T1000 (cell line): Measurements from ENCODE around the gene SIGLEC1.

Source experiments
- DNase-seq: peaks from one replicate; lab custom pipeline; 2025; ENCODE audit warnings: mixed read lengths; lab: John Stamatoyannopoulos, UW

Gene SIGLEC1

DNA sequence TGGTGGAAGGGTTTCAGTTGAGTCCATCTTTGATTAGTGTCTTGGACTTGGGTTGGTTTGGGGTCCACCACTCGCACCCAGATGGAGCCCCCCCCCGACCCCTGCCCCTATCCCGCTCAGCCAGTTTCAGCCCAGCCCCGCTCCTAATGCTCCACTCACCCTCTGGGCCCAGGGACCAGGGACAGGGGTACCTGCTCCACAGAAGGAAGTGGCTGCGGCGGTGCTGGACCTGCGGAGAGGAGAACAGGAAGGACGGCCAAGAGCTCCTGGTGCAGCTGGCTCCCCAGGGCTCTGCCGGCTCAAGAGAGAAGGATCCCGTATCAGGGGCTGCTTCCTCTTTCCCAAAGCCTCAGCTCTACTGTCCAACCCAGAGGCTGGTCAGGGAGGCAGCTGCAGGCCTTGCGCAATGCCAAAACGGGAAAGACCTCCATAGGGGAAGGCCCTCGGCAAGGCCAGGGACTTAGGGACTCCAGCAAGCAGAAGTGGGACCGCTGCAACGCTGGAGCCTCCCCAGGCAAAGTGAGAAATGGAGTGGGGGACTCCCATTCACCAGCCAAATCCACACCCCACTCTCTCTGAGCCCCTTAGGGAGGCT, at the start of gene SIGLEC1:
Gene SIGLEC1 (minus strand): TSS at position 322 of the 595 bp plus-strand sequence. CDS start 5,472 bp downstream, outside the sequence.
- DNase-seq, result no peak

DNA sequence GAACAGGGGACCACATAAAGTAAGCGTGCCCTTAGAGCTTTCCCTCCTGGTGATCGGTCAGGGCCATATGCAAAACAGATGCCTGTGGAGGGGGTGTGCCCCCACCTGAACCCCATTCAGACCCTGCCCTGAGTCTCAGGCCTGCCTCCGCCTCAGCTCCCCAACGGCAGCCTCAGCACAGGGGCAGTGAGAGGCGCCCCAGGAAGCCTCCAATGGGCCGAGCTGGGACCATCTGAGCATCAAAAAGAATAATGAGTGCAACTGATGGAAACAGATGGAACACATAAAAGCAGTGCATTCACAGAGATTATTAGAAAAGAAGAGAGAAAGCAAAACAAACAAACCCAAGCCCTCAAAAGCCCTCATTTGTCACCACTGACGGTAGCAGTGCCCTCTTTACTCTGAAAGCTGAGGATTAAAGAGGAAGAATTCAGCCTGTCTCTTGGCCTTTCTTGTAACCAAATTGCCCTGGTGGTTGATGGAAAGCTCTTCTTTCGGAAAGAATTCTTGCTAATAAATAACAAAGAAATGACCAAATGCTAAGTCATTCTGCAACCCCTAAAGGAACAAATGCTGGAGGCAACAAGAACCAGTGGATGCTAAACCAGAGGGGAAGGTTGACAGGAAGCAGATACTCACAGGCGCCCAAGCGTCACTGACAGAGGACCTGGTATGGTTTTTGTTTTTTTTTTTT, 48.4 kb upstream of the SIGLEC1 start:
- no peak for DNase-seq

DNA sequence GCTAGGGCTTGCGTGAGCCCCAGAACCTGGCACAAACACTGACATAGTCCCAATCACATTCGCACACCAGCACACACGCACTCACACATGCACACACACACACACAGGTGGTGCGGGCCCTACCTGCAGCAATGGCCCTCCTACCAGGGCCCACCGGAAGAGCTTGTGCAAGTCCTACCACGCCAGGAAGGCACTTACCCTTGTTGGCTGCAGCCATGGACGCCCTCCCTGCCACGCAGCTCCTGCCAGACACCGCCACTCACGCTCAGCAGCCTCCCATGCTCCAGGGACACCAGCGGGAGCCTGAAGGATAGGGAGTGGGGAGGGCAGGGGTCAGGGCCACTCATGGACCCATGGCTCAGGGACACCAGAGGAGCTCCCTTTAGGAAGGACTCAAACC, 47.5 kb upstream of the SIGLEC1 start:
- DNase-seq, result no peak

DNA sequence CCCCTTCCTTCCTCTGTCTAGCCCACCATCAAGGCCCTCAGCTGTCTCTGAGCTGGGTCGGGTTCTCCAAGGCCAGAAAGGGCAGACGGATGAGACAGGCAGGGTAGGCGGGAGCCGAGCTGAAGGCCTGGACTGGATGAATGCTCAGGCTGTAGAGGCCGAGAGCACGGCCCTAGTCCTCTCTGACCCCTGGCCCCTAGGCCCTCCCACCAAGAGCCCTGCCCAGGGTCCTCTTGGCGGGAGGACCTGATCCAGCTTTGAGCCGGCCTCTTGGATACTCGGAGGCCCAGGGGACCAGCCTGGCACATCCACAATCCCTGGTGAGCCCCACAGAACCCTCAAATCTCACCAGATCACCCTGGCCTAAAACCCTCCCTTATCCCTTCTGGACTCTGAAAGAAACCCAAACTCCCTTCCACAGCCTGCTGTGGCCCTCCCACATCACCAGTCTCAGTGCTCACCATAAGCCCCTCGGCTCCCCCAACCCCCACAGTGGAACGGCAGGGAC, 47.0 kb upstream of the SIGLEC1 start:
- no peak for DNase-seq

DNA sequence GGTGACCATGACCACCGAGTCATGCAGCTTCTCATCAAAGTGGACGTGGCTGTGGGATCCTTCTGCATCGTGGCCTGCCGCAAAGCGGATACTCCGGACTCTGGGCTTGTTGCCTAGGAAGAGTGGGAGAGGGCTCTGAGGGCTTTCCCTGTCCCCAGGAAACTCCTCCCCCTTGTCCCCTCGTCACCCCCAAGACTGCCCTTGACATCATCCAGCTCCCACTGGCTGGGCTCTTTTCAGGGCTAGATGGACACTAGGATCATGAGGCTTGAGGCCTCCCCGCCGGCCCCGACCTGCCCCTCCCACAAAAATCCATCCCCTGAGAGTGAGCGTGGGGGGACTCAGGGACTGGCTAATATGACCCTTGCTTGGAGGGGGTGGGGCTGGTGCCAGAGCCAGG, 46.2 kb upstream of the SIGLEC1 start:
- DNase-seq, result no peak

DNA sequence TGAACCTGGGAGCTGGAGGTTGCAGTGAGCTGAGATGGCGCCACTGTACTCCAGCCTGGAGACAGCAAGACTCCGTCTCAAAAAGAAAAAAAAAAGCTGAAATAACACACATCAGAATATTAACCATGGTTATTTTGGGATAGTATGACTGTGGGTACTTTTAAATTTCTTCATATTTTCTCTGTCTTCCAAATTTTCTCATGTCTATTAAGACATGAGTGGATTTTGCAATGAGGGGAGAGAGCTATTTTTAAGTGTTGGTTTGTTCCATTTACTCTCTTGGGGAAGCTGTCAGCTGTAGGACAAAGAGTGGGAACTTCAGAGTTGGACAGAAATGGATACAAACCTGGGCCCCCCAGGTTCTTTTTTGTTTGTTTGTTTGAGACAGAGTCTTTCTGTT, 44.9 kb upstream of the SIGLEC1 start:
- no peak for DNase-seq

DNA sequence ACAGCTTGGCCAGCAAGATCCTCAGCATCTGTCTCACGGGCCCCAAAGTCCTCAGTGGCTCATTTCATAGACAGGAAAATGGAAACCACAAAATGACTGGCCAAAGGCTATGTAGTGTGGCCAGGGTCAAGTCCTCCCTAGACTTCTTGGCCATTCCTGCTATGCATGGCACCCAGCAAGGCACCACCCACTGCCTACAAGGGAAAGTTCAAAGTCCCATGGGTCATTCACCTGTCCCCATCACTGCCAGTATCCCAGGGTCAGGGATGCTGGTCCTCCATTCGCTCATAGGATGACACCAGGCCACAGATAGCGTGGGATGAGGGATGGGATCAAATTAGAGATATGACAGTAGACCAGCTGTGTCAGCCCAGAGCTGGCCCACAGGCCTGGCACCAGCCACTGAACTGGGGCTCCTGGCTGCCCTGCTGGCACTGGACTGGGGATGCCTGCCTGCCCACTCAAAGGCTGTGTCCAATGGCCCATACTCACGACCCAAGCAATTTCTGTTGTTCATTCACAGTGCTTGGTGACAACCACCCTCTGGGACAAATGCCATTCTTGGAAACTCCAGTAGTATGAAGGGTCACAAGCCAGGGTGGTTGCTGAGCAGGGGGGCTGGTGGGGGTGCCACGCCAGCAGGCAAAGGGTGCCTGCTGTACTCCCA, 43.5 kb upstream of the SIGLEC1 start:
- DNase-seq, result no peak

DNA sequence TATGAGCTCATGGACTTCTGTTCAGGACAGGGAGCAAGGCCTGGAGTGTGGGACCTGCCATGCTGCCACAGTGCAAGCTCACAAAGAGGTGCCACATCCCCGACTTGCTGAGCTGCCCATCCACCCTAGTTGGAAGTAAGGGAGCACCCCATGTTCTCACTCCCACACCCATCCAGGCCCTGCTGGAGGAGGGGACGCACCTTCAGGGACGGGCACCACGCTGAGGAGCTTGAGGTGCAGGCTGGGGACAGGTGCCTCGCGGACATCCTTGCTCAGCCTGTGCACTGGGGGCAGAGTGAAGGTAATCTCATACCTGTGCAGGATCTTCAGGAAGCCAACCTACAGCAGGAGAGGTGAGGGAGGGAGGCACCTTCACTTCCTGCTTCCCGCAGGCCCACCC, 42.9 kb upstream of the SIGLEC1 start:
- DNase-seq, result no peak

DNA sequence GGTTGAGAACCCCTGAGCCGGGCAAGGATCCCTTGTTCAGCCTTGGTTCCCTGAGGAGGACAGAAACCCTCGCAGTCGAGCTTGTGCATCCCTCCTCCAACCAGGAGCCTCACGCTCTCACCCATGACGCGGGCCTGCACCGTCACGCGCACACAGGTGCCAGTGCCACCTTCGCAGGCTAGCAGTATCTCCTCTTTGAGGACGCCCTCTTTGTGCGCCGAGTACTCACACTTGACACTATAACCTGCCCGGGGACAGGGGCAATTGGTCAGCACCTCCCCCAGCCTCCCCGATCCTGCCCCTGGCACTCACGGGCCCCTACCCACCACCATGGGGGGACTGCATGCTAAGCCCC, 41.9 kb upstream of the SIGLEC1 start:
- DNase-seq, result no peak

DNA sequence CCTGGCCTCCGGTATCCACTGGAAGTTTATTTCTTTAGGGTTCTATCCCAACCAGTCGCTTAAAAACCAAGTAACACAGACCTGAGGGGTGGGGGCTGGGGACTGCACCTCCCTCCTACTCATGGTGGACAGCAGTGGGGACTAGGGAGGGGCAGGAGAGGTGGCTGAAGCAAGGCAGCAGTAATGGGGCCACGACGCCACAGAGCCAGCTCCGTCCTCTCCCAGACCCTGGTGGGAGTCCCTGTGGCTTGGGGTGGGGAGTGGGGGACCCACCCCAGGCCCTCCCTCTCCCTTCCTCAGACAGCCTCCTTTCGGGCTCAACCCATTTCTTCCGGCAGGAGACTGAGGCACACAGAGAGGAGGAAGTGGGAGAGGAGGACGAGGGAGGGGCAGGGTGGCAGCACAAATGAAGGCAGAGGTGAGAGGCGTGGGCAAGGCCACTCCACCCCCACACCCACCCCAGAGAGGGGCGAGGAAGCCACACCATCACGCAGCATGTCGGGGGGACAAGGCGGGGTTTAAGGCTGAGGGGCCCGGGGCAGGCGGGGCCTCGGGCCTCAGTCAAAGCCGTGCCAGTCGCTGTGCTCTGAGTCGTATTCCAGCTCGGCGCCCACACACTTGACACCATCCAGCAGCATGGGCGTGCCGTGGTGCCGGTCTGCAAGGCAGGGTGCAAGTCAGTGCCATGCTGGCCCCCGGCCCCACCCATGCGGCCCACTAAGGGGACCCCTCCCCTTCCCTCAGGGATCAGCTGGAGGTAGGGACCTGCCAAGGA, 41.3 kb upstream of the SIGLEC1 start:
- DNase-seq, result no peak

DNA sequence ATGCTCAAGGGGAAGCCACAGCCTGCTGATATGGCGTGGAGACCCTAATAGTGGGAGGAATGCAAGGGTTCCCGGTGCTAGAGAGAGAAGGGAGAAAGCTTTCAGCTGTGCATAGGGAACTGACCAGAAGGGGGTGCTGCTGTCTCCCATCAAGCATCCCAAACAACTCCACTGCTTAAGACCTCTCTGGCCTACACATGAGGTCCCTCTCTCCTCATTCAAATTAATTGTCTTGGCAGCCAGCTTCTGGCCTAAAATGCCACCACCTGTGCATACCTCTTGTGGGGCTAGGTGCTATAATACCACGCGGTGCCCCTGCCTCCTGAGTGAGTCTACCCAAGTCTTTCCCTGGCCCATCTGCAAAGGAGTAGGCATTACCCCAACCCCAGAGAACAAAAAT, 40.7 kb upstream of the SIGLEC1 start:
- DNase-seq, result no peak

DNA sequence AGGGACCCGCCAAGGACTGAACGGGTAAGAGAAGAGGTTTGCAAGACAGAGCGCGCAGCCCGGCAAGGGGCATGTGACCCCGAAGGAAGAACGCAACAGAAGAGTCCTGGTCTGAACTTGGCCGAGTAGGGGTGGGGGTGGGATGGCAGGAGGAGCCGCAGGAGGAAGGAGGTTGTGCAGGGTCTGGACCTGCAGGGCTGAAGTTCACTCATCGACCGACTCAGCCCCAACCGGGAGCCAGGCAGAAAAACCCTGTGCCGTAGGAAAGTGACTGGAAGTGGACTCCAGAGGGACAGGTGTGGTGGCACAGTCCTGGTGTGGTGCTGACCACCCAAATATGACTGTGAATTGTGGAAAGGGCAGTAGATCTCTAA, 40.0 kb upstream of the SIGLEC1 start:
- no peak for DNase-seq

DNA sequence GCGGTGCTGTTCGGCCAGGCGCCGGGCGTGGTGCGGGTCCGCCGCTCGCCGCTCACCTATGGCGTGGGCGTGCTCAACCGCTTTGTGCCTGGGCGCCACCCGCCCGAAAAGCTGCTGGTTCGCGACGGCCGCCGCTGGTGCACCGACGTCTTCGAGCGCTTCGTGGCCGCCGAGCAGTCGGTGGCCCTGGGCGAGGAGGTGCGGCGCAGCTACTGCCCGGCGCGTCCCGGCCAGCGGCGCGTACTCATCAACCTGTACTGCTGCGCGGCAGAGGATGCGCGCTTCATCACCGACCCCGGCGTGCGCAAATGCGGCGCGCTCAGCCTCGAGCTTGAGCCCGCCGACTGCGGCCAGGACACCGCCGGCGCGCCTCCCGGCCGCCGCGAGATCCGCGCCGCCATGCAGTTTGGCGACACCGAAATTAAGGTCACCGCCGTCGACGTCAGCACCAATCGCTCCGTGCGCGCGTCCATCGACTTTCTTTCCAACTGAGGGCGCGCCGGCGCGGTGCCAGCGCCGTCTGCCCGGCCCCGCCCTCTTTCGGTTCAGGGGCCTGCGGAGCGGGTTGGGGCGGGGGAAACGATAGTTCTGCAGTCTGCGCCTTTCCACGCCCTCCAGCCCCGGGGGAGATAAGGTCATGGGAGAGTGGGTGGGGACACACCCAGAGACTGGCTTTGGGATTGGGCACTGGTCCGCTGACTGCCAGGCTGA, 39.4 kb upstream of the SIGLEC1 start:
- DNase-seq, result no peak

DNA sequence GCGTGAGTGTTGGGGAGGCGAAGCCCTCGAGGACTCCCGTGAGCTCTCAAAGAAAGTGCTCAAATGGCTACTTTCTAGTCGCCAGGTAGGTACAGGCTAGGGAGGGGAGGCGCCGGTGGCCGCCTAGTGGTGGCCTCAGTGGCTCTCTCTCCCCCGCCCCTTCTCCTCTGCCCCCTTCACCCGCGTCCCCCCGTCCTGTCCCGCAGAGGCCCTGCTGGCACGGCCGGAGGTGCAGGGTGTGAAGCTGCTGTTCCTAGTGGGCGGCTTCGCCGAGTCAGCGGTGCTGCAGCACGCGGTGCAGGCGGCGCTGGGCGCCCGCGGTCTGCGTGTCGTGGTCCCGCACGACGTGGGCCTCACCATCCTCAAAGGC, 38.9 kb upstream of the SIGLEC1 start:
- no peak for DNase-seq

DNA sequence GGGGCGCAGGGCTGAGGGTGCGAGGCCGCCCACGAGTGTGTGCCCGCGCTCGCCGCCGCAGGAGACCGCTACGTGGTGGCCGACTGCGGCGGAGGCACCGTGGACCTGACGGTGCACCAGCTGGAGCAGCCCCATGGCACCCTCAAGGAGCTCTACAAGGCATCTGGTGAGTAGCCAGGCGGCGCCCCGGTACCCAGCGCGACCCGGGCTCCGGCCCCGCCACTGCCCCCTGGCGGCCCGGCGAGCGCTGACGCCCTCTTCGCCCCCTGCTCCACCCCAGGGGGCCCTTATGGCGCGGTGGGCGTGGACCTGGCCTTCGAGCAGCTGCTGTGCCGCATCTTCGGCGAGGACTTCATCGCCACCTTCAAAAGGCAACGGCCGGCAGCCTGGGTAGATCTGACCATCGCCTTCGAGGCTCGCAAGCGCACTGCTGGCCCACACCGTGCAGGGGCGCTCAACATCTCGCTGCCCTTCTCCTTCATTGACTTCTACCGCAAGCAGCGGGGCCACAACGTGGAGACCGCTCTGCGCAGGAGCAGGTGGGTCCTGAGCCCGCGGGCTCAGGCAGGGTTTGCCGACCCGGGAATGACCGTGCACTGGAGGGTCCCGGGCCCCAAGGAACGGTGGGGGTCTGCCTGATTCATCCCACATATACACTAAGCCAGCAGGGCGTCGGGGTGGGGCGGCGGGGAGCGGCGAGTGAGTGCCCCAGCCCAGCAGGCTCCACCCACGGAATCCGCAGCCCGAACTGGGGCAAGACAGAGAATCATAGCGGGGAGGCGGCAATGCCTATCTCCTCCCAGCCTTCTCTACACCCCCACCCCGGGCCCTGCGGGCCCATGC, 37.5 kb upstream of the SIGLEC1 start:
- no peak for DNase-seq

DNA sequence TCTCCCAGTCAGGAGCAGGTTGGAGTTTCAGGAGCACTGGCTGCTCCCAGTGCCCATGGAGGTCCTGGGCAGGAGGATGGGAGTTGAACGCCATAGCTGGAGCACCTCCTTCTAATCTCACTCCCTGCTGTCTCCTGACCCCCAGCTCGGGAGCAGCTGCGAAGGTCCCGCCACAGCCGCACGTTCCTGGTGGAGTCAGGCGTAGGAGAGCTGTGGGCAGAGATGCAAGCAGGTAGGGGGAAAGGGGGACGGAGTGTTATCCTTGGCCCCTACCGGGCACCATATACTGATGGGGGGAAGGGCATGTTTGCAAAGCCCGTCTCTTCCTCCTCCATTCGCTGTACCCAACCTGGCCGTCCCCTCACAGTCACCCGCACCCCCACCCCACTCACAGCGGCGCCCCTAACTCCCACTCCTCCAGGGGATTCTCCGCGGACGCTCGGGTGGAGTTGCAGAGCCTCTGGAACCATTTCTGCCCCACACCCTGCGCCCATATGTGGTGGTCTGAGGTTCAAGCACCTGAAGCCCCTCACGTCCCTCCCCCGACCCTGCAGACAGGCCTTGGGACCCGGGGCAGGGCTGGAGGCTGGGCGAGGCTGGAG, 36.8 kb upstream of the SIGLEC1 start:
- no peak for DNase-seq

DNA sequence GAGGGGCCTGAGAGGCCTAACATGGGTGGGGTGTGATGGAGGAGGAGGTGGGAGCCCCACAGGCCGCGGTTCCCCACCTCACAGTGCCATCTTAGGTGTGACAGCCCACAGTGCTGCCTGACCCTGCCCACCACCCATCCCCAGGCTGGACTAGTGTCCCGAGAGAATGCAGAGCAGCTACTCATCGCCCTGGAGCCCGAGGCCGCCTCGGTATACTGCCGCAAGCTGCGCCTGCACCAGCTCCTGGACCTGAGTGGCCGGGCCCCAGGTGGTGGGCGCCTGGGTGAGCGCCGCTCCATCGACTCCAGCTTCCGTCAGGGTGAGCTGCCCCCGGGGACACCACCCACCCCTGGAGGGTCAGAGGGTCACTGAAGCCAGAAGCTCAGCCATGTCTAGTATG, 35.7 kb upstream of the SIGLEC1 start:
- DNase-seq, result no peak

DNA sequence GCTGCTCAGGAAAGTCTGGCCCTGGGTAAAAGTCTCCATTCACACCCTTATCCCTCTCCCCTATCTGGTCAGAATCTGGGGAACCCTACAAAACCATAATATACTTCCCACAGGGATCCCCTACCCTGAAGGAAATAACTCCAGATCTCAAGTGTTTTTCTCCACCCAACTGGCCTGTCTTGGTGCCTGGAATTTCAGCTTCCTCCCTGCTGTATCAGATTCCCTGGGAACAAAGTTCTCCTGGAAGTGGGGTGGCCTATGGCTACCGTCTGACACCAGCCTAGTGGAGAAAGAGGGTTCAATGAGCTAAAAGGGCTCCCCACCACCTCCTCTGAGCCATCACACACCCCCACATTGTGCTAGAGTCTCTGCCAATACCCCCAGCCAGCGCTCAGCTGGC, 35.1 kb upstream of the SIGLEC1 start:
- DNase-seq, result no peak

DNA sequence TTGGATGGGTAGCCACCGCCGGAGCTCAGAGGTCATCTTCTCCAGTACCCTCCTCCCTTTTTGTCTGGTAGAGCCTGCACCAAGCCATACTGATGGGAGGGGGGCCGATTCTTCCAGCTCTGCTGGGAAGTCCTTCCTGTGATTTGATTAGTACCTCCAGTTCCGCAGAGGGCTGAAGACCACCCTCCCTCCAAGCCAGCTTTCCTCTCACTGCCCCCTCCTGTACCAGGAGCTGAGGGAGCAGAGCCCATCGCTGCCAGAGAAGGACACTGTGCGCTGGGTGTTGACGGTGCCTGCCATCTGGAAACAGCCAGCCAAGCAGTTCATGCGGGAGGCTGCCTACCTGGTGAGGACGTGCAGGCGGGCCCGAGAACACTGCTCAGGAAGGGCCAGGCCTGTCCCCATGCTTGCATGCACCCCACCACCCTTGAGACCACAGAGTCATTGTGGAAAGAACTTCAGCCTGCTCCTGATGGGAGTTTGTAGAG, 33.3 kb upstream of the SIGLEC1 start:
- no peak for DNase-seq
